ENCODE results near the gene ATXN1.

Gene ATXN1

DNA sequence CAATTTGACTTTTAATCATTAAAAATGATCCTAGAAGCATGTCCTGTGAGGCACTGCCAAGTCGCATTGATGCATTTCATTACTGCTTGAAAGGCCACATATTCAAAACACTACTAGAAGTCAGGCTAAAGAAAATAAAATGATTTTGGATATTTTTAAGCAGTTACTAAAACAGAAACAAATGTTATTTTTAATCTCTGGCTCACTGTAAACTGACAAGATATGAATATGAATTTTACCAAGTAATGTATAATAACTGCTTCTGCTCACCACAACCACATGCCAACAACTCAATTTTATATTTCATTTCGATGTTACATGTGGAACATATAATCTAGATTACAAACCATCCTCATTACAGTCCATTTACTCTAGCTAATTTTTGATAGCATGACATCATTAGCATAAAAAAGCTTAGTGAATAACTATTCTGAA lies 90.6 kb downstream of the ATXN1 start:
- DNase-seq = no peak
- in situ Hi-C loops (cut with MboI; ENCODE audit: low pct_unique_long_range_greater_than_20kb, low sequenced_read_pairs) = no loop called here

DNA sequence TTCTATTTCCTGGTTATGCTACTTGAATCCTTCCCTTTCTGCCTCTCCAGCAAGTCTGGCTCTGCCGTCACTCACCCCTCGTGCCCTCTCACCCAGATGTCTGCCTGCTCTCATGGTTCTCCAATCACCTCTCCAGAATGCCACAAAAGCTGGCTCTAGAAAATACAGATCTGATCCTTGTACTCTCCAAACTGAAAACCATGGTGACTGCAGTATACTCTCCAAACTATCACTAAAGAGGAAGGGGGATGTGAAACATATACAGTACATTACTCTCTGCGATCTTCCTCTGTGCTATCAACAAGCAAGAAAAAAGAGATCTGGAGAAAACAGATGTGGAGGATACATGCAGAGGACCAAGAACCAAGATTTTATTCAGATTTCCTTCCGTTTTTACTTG lies 91.1 kb downstream of the ATXN1 start:
- peak; percentile 15 for DNase-seq
- in situ Hi-C loops (cut with MboI; ENCODE audit: low pct_unique_long_range_greater_than_20kb, low sequenced_read_pairs) = no loop called here

DNA sequence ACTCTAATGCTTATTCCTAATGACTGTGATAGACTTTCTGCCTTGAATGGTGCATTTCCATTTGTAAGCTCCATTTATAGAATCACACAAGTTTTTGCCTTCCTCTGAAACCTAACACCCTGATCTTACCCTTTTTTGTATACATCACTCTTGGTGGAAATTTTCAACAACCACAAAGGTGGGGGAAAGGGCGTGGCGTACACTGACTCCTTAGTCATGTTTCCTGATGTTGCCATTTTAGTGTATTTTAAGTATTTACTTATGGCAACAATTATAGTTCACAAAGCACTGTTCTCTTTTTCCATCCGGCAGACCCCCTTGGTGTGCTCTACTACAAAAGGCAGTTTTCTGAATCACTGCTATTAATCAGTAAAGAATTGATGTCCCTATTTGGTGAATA lies 92.0 kb downstream of the ATXN1 start:
- peak; percentile 16 for DNase-seq
- in situ Hi-C loops (cut with MboI; ENCODE audit: low pct_unique_long_range_greater_than_20kb, low sequenced_read_pairs) = no loop called here

DNA sequence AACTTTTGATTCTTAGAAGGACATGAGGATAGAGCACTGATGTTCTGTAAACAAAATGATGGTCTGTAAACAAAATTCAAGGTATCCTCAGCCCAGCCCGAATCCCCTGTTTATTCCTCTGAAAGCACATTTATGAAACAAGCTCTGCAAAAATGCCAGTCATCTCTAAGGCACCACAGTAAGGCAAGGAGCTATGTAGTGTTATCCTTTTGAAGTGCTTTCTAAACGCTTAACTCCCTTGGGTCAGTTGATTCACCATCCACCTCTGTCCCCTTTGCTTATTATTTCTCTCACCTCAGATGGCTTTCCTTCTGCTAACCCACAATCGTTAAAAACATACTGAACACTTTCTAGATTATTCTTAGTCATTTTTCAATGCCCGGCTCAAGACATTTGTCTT lies 93.8 kb downstream of the ATXN1 start:
- in situ Hi-C loops (cut with MboI; ENCODE audit: low pct_unique_long_range_greater_than_20kb, low sequenced_read_pairs) = no loop called here
- no peak for DNase-seq

DNA sequence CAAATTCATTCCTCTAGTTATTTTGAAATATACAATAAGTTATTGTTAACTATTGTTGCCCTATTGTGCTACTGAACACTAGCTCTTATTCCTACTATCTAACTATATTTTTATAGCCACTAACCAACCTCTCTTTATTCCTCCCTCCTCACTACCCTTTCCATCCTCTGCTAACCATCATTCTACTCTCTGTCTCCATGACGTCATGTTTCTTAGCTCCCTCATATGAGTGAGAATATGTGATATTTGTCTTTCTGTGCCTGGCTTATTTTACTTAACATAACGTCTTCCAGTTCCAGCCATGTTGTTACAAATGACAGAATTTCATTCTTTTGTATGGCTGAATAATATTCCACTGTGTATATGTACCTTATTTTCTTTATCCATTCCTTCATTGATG lies 95.3 kb downstream of the ATXN1 start:
- in situ Hi-C loops (cut with MboI; ENCODE audit: low pct_unique_long_range_greater_than_20kb, low sequenced_read_pairs) = no loop called here
- no peak for DNase-seq

DNA sequence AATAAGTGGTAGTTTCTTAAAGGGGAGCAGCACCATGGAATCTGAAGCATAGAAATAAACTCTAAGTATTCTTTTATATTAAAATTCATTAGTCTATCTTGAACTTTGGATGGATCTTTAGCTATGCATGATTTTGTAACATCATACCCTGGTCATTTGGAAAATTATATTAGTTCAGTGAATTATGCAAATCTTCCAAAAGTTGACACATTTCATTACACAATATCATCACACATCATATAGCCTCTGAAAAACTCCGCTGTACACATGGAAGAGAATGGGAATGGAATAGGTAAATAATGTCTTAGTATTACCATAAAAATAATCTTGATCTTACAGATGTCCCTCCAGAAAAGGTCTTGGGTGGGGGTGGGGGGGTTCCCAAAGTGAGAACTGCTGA lies 96.1 kb downstream of the ATXN1 start:
- DNase-seq = no peak
- in situ Hi-C loops (cut with MboI; ENCODE audit: low pct_unique_long_range_greater_than_20kb, low sequenced_read_pairs) = no loop called here

DNA sequence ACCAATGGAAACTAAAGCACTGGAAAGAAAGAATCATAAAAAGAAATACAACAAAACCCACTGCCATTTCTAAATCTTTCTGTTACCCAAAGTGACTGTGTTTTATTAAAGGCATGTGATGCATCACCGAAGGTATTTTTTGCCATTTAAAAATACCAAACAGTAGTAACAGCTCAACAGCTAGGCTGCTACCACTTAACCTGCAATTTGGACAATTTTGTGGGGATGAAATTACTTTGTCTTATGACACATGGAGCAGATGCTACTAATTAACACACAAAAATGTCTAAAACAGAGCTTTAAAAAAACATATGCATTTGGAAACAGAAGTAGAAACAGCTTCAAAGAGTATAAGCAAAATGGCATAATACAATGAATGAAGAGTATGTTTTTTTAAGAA lies 97.4 kb downstream of the ATXN1 start:
- in situ Hi-C loops (cut with MboI; ENCODE audit: low pct_unique_long_range_greater_than_20kb, low sequenced_read_pairs) = no loop called here
- no peak for DNase-seq

DNA sequence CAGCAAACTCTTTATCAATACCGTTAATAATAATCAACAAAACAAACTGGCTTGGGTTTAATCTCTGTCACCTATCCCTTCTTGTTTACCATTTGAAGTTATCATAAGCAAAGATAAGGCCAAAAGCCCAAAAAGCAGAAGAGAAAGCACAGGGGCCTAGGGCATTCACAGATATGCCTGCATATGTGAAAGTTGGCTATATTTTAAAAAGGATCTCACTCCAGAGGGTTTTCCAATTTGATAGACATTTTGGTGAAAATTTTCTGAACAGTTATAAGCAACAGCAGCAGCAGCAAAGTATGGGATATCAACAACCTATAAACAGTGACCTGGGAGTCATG lies 101.1 kb downstream of the ATXN1 start:
- DNase-seq = no peak
- in situ Hi-C loops (cut with MboI; ENCODE audit: low pct_unique_long_range_greater_than_20kb, low sequenced_read_pairs) = no loop called here

DNA sequence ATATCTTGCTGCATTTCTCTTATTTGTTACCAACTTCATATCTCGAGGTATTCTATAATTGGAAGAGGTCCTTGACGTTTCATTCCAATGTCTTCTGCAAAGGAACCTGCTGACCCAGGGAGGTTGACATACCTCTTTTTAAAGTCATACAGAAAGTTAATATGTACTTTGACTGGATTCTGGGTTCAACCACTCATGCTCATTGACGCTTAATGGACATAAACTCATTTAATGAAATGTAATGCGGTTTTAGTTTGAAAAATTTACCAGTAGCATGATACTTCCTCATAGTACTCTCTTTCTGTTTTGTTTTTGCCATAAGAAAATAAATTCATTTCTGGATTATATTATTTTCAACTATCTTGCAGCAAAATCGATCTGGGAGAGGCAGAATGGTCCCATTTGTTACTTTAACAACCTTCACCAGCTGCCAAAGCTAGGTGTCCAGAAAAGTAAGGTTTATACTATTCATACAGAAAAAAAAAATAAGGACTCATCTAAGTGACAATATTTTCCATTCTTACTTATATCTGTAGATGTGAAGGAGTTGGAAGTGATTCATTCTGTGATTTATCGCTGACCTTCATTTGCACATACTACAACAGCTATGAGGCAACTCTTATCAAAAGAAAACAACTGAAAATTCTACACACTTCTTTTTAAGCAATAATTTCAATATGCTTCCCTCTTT lies 101.6 kb downstream of the ATXN1 start:
- in situ Hi-C loops (cut with MboI; ENCODE audit: low pct_unique_long_range_greater_than_20kb, low sequenced_read_pairs) = no loop called here

DNA sequence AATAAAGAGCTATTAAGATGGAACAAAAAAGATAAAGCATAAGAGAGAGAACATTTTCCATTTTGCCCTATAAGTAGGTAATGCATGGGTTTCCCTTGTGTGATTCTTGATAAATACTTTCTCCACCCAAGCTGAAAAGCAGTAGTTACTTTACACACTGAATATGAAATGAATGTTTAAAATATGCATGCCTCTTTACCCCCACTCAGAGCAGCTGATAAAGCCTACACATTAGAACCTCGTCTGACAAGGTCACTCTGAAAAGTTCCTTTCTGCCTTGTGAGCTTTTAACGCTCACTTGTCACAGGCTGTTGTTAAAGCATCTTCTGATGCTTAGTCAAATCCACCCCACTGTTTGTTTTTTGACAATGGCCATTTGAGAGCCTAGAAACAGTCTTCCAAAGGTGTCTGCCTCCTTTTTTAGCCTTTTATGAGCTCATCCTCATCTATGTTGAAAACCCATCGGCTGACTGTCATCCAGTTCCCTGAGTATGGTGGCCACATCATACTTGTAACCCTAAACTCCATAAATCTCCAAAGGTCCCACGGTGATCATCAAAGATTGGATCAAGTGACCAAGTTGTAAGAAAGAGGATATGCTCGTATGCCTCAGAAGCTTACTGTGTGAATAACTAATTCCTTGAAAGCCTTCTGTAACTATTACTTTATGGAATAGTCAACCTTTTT lies 102.8 kb downstream of the ATXN1 start:
- no peak for DNase-seq
- in situ Hi-C loops (cut with MboI; ENCODE audit: low pct_unique_long_range_greater_than_20kb, low sequenced_read_pairs) = no loop called here

More for the DNA sequence above, 101.6 kb downstream of the ATXN1 start:
- DNase-seq = no peak

DNA sequence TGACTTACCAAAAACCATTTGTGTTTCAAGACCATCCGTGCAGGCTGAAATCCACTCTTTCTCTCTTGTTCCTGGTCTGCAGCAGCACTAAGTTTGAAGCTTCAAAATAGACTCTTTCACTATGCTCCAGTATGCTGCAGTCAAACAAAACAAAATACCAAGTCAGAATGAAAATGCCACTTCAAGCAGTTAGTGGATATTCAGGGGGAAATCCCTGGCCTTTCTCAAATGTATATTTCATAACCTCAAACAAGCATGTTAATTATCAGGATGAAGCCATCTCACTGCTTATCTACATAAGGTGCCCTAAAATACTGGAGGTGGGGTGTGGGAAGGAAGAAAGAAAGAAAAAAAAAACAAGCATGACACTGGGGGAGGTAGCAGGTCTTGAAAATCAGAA lies 103.5 kb downstream of the ATXN1 start:
- in situ Hi-C loops (cut with MboI; ENCODE audit: low pct_unique_long_range_greater_than_20kb, low sequenced_read_pairs) = no loop called here

DNA sequence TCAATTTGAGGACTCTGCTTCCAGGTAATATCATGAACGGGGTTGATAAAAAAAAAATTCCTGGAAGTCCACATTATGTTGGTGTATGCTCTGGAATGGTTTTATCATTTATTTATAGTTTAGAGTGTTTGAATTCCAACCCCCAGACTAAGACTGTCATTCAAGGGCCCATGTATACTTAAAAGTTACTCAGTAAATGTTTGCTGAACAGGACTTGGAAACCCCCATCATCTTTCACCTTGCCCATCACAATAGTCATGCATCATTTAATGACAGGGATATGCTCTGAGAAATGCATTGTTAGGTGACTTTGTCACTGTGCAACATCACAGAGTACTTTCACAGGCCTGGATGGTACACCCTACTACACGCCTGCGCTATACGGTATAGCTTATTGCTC lies 104.8 kb downstream of the ATXN1 start:
- in situ Hi-C loops (cut with MboI; ENCODE audit: low pct_unique_long_range_greater_than_20kb, low sequenced_read_pairs) = no loop called here
- no peak for DNase-seq

More for the DNA sequence above, 103.5 kb downstream of the ATXN1 start:
- no peak for DNase-seq

DNA sequence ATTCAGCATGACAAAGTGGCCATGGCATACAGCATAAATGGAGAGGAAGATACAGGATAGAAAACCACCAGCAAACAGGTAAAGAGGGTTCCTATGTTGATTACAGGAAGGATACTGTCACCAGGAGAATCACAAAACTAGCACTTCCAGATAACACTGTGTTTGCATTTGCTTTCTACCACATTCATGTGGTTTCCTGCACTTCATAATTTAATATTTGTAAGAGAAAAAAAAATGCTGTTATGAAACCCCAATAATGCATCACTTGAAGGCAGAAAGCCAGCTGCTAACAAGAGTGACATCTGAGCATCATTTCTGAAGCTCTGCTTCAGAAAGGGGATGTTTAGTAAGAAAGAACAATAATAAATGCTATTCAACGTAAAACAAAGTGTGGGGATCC lies 106.6 kb downstream of the ATXN1 start:
- no peak for DNase-seq
- in situ Hi-C loops (cut with MboI; ENCODE audit: low pct_unique_long_range_greater_than_20kb, low sequenced_read_pairs) = no loop called here

DNA sequence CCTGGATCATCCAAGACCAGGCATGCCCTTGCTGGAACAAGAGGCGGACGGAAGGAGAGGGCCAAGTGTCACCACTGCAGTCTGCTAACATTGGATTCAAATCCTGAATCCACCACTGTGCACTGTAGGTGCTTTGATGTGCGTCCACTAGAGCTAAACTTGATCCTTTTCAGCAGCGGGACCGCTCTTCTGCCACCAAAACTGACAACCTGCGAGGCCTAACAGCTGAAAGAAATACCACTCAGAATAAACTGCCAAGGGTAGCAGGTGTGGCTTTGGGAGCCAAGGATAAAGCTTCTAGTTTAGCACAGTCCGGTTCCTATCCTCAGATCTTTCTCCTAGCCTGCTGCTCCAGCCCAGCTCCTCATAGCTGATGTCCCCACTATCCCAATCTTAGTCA lies 108.0 kb downstream of the ATXN1 start:
- in situ Hi-C loops (cut with MboI; ENCODE audit: low pct_unique_long_range_greater_than_20kb, low sequenced_read_pairs) = no loop called here
- DNase-seq = no peak

DNA sequence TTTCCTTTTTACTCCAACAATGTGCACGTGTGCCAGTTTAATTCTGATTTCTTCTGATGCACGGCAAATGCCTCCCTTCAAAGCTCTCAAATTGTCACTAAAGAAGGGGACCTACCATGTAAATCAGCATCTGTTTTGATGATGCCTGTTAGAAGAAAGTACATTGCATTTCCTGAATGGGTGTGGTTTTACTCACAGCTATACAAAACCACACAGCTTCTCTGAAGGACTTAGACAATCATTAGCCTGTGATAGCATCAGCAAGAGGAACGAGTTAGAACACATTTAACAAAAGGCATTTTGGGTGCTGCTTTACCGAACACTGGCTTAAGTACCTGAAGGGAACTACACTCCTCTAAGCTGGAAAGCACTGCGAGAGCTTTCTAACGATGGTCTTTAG lies 109.4 kb downstream of the ATXN1 start:
- DNase-seq = no peak
- in situ Hi-C loops (cut with MboI; ENCODE audit: low pct_unique_long_range_greater_than_20kb, low sequenced_read_pairs) = no loop called here

DNA sequence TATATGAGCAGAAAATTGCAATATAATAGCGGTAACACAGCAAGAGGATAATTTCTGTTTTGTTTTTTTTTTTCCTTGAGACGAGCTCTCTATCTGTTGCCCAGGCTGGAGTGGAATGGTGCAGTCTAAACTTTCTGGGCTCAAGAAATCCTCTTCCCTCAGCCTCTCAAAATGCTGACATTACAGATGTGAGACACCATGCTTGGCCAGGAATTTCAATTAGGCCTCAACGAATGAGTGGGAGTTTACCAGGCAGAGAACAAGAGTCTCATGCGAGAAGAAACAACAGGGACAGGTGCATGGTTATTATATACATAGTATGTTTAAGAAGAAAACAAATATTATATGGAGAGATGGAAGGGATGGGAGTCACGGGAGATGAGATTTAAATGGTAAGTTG lies 111.4 kb downstream of the ATXN1 start:
- in situ Hi-C loops (cut with MboI; ENCODE audit: low pct_unique_long_range_greater_than_20kb, low sequenced_read_pairs) = no loop called here
- no peak for DNase-seq

DNA sequence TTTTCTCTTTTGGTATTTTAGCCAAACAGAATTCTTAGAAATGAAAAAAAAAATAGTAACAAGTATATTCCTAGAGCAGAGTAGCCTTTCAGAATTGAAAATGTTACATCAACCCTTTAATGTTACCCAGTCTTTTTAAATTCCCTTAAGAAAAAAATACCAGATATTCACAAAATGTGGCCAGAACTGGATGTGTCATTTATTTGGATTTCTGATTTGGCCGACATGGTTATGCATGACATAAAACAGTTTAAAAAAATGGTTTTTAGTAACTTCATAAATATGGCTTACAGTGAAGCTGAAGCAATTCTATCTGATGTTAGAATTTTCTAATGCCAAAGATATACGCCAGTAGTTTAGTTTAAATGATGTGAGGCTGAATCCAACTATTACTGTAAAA lies 112.0 kb downstream of the ATXN1 start:
- in situ Hi-C loops (cut with MboI; ENCODE audit: low pct_unique_long_range_greater_than_20kb, low sequenced_read_pairs) = no loop called here
- DNase-seq = no peak

DNA sequence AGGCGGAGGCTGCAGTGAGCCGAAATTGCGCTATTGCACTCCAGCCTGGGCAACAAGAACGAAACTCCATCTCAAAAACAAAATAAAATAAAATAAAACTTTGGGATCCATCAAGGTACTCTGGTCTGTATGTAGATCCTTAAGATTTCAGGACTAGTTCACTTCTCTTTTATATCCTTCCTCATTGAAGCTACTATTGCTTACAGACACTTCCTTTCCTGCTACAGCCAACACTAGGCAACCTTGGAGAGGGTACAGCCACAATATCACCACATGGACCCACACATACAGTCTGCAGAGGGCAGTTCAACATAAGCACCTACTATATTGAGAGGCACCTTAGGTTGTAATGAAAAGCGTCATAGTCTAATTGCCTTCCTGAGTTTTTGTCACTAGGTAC lies 113.3 kb downstream of the ATXN1 start:
- in situ Hi-C loops (cut with MboI; ENCODE audit: low pct_unique_long_range_greater_than_20kb, low sequenced_read_pairs) = no loop called here
- DNase-seq = no peak

DNA sequence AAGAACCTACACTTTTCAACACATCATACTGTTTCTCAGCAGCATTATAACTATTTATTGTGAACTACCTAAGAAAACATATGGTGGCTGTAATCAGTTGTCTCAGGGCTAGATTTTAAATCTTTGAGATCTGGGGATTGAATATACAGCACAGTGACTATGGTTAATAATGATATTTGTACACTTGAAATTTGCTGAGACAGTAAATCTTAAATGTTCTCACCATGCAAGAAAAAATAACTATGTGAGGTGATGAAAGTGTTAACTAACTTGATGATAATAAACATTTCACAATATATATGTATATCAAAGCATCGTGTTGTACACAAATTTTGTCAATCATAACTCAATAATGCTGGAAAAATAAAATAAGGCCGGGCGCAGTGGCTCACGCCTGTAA lies 113.8 kb downstream of the ATXN1 start:
- no peak for DNase-seq
- in situ Hi-C loops (cut with MboI; ENCODE audit: low pct_unique_long_range_greater_than_20kb, low sequenced_read_pairs) = no loop called here

DNA sequence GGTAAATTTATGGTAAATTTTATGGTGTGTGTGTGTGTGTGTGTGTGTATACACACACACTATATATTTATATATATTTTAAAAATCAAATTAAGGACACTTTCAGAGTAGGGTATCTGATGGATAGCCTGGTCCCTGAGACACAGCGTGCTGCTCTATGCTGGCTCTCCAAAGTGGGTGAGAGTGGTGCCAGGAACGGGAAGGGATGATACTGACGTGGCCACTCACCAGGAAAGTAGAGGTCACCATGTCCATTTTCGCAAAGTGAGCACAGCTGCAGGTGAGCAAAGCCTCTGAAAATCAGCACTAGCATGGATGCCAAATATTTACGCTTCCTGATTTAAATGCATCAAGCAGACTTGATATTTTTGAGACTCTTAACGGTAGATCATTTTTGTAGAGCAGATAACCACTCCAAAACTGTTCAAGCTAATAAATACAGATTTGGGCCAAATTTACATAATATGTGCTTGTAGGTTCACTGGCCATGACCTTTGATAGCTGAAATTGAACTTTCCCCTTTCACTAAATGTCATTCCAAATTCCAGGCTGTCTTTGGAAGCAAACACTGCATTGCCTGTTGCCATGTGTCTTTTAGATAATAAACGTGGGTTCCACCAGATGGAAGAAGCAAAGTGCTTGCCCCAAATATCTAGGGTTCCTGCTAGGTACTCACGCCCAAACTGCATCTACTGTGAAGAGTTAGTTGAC lies 116.6 kb downstream of the ATXN1 start:
- in situ Hi-C loops (cut with MboI; ENCODE audit: low pct_unique_long_range_greater_than_20kb, low sequenced_read_pairs) = no loop called here
- DNase-seq = no peak
